SH-SY5Y (cell line): Measurements from ENCODE around the gene UQCRFS1.

Source experiments
- GATA2 ChIP-seq: IDR thresholded peaks from 2 replicates; pipeline ENCODE4 v1.6.1; 2011; ENCODE audit warnings: mild to moderate bottlenecking, low read depth, low read length
- GATA3 ChIP-seq: IDR thresholded peaks from 2 replicates; pipeline ENCODE4 v1.6.1; 2011; ENCODE audit warnings: low read depth, mild to moderate bottlenecking, low read length, moderate library complexity

DNA sequence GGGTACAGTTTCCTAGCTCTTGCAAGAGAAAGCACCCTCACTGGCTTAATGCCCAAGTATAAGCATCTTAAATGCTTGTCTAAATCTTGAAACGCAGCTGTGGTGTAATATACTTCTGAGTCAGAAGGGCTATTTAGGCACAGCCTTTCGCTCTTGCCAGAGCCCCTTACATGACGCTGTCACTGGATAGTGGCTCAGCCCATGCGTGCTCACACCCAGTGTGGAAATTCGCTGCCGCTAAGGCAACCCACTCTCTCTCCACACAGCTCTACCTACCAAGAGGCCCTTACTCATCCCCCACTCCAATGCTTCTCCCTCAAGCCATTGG is 24.0 kb downstream of the UQCRFS1 start:
- no peak for TF ChIP-seq GATA2
- TF ChIP-seq GATA3, result no peak
